Measurements from ENCODE around the gene DHX15. TPM values are rescaled to one million over a fixed set of nuclear protein-coding genes. Genes with fewer than 3 reads are reported as not detected.

The DHX15 gene
- total and polyA plus RNA-seq, 2 of the 8 experiments (the other 6 are each of a cell fraction or from before 2014, with no cell fraction given): 126 to 286 TPM

DNA sequence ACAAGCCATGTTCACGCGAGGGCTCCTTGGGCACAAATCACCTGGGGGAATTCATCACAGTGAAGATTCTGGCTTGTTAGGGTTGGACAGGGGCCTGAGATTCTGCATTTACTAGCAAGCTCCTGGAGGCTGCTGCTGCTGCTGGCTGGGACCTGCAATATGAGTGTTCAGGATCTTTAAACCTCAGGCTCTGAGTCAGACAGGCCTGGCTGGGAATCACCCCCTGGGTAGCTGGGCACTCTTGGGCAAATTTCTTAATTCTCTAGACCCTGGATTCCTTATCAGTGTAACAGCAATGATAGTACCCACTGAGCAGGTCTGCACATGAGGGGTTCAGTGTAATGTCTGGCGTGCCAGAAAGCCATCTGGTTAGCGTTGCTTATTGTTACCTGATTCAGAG, 101.5 kb downstream of the DHX15 start:
- 80% methylated on average over 4 of the region's 4 CpGs; no CpG with 5 or more reads in 1 of the 2 experiments for WGBS, 2 experiments (ENCODE audit: extremely low coverage in 1 of 2, insufficient coverage in 1 of 2, insufficient read length in 1 of 2, insufficient replicate concordance in 2 of 2, low coverage in 1 of 2, low lambda C conversion rate in 2 of 2, missing lambda C conversion rate in 1 of 2)
- Histone ChIP-seq H2AFZ (ENCODE audit: low read length) (no peak overlapping the region), H3K9me3 (ENCODE audit: insufficient read depth in 2 of 2, low read depth in 1 of 2, low read length in 1 of 2) (no peaks in the 10 kb centered on the region), H3K4me1 (replicated peaks in 1 of 4; ENCODE audit: control insufficient read depth in 3 of 4, insufficient read depth in 4 of 4, low read length in 3 of 4) (peaks cover 0 to 3% (median 2%) of the 10 kb centered on the region in 4 experiments; a peak in 2 of 7 replicates), H3K14ac (ENCODE audit: insufficient read length) (no peak overlapping the region), H4K8ac (ENCODE audit: extremely low read depth, insufficient read depth, low read length) (no peak overlapping the region), H2BK5ac (ENCODE audit: low read depth, low read length) (no peak overlapping the region), H2BK15ac (ENCODE audit: low read length) (no peak overlapping the region), H3K23ac (ENCODE audit: insufficient read length) (no peak overlapping the region), H3K36me3 (ENCODE audit: control insufficient read depth in 2 of 4, insufficient read depth in 4 of 4, low read length in 3 of 4) (no peaks in the 10 kb centered on the region), H3K79me1 (ENCODE audit: low read depth, low read length) (no peaks in the 10 kb centered on the region), H3K18ac (ENCODE audit: extremely low read depth, low read length) (no peak overlapping the region), H2BK20ac (ENCODE audit: low read length) (no peak overlapping the region), H4K20me1 (replicated peaks in 1 of 2; ENCODE audit: control insufficient read depth in 1 of 2, insufficient read depth in 2 of 2, low read length in 2 of 2) (no peaks in the 10 kb centered on the region), H3K4me2 (ENCODE audit: insufficient read depth in 1 of 2, low read depth in 2 of 2, low read length in 2 of 2) (no peak overlapping the region), H3K9ac (replicated peaks in 1 of 4; ENCODE audit: extremely low read depth in 1 of 4, low read depth in 3 of 4, low read length in 3 of 4) (no peak overlapping the region), H3K79me2 (ENCODE audit: control insufficient read depth in 1 of 2, insufficient read depth in 2 of 2, low read length in 2 of 2) (no peaks in the 10 kb centered on the region), H2BK12ac (ENCODE audit: low read depth, low read length) (no peak overlapping the region), H3K23me2 (ENCODE audit: low read depth, low read length) (no peaks in the 10 kb centered on the region), H3K27me3 (replicated peaks in 1 of 4; ENCODE audit: control insufficient read depth in 3 of 4, extremely low read depth in 1 of 4, insufficient read depth in 3 of 4, low read length in 3 of 4) (no peaks in the 10 kb centered on the region), H3K4me3 (ENCODE audit: extremely low read depth in 1 of 4, insufficient read depth in 2 of 4, low read depth in 3 of 4, low read length in 4 of 4) (no peak overlapping the region), H2BK120ac (replicated peaks; ENCODE audit: low read depth, low read length) (no peak overlapping the region), H3K27ac (ENCODE audit: low read depth, low read length) (no peak overlapping the region), H3K4ac (replicated peaks; ENCODE audit: insufficient read length, low read depth, low read length) (no peak overlapping the region), H4K91ac (replicated peaks; ENCODE audit: insufficient read length, low read length) (no peak overlapping the region), H4K5ac (ENCODE audit: insufficient read length, low read depth, low read length) (no peak overlapping the region), H2AK5ac (ENCODE audit: low read depth, low read length) (no peak overlapping the region), H3K56ac (replicated peaks; ENCODE audit: insufficient read length, low read depth, low read length) (no peak overlapping the region)
- DNase-seq (ENCODE audit: low read depth in 1 of 2, low spot score in 2 of 2) (no peak), FAIRE-seq (no peak)
- POLR2A ChIA-PET (ENCODE audit: partially characterized antibody): interaction anchor here (1.0 kb wide), 1 partner anchor 100 kb away, joined by 3 read pairs; no protein-coding TSS in a partner anchor
- CTCF ChIA-PET (ENCODE audit: partially characterized antibody): interaction anchor here (0.9 kb wide), 1 partner anchor 10 kb away, joined by 3 read pairs; no protein-coding TSS in a partner anchor
- no peak for TF ChIP-seq NANOG (IDR thresholded peaks at IDR 0.05; ENCODE audit: insufficient read depth, low read depth, low read length, poor library complexity, severe bottlenecking)
